ENCODE data around the gene CA10.

Gene CA10

DNA sequence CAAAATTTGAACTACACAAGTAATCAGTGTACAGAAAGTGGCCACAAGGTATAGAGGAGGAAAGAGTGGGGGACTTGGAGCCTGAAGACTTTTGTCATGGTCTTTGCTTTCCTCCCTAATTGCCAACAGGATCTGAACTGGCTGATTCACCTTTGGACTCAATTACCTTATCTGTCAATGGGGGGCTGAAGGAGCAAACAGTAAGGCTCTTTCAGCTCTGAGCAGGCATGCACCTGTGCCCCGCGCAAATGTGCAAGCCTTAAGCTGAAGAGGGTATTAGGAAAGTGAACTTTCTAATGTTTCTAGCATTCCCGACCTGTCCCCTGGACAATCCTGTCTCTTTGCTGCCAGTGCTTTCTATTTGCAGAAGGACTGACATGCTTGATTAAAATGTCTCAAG lies 302.7 kb downstream of the CA10 start:
- TF ChIP-seq ZNF8 (CRISPR knock-in tag; IDR thresholded peaks at IDR 0.05) (no peak), ESRRG (CRISPR knock-in tag; IDR thresholded peaks at IDR 0.05) (no peak), PPARA (CRISPR knock-in tag; IDR thresholded peaks at IDR 0.05; ENCODE audit: borderline replicate concordance) (no peak), TOX (CRISPR knock-in tag; IDR thresholded peaks at IDR 0.05; ENCODE audit: borderline replicate concordance) (no peak), ZFP3 (CRISPR knock-in tag; IDR thresholded peaks at IDR 0.05) (no peak), ZC3H10 (CRISPR knock-in tag; IDR thresholded peaks at IDR 0.05) (no peak), OSR1 (CRISPR knock-in tag; IDR thresholded peaks at IDR 0.05) (no peak), ZFP30 (CRISPR knock-in tag; IDR thresholded peaks at IDR 0.05) (no peak), BACH2 (CRISPR knock-in tag; IDR thresholded peaks at IDR 0.05; ENCODE audit: borderline replicate concordance) (no peak), TCF4 (CRISPR knock-in tag; IDR thresholded peaks at IDR 0.05; ENCODE audit: borderline replicate concordance) (no peak), CSDC2 (CRISPR knock-in tag; IDR thresholded peaks at IDR 0.05) (no peak)
- TF ChIP-seq, protein P1, sequence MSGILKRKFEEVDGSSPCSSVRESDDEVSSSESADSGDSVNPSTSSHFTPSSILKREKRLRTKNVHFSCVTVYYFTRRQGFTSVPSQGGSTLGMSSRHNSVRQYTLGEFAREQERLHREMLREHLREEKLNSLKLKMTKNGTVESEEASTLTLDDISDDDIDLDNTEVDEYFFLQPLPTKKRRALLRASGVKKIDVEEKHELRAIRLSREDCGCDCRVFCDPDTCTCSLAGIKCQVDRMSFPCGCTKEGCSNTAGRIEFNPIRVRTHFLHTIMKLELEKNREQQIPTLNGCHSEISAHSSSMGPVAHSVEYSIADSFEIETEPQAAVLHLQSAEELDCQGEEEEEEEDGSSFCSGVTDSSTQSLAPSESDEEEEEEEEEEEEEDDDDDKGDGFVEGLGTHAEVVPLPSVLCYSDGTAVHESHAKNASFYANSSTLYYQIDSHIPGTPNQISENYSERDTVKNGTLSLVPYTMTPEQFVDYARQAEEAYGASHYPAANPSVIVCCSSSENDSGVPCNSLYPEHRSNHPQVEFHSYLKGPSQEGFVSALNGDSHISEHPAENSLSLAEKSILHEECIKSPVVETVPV (CRISPR knock-in tag; IDR thresholded peaks at IDR 0.05) = no peak
- TF ChIP-seq, protein P2, sequence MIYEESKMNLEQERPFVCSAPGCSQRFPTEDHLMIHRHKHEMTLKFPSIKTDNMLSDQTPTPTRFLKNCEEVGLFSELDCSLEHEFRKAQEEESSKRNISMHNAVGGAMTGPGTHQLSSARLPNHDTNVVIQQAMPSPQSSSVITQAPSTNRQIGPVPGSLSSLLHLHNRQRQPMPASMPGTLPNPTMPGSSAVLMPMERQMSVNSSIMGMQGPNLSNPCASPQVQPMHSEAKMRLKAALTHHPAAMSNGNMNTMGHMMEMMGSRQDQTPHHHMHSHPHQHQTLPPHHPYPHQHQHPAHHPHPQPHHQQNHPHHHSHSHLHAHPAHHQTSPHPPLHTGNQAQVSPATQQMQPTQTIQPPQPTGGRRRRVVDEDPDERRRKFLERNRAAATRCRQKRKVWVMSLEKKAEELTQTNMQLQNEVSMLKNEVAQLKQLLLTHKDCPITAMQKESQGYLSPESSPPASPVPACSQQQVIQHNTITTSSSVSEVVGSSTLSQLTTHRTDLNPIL (CRISPR knock-in tag; IDR thresholded peaks at IDR 0.05; ENCODE audit: low read depth) = no peak
- ATAC-seq = no peak

DNA sequence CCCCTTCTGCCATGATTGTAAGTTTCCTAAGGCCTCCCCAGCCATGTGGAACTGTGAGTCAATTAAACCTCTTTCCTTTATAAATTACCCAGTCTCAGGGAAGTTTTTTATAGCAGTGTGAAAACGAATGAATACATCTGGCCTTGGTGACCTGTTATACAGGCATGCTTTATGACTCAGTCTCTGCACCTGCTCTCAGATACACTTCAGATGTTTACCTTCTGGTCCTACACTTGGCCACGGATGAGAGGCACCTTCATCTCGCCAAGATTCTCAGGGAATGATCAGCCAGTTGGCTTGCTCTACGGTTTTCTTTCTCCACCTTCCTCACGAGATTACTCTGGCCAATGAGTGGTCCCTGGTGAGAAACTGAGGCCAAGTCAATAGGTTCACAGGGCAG lies 304.7 kb downstream of the CA10 start:
- ATAC-seq = no peak
- no peak for TF ChIP-seq TOX (CRISPR knock-in tag; IDR thresholded peaks at IDR 0.05; ENCODE audit: borderline replicate concordance)
- TF ChIP-seq PPARA (CRISPR knock-in tag; IDR thresholded peaks at IDR 0.05; ENCODE audit: borderline replicate concordance) = no peak
- TF ChIP-seq RARB (CRISPR knock-in tag; IDR thresholded peaks at IDR 0.05) = no peak

DNA sequence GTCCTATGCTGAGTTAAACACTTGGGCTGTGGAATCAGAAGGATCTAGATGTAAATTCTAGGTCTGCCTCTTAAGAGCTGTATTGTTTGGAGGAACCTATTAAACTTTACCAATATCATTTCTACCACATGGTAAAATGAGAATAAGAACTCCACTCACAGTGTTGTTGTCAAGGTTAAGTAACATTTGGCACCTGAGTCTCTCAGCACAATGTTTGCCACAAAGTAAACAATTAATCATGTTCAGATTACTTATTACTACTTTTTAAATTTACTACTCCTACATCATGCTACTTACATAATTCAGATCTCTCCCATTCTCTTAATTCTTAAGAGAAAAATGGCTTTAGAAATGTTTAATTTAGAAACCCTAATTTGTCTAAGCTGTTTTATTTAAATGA lies 305.9 kb downstream of the CA10 start:
- no peak for ATAC-seq
- TF ChIP-seq ZNF70 (CRISPR knock-in tag; IDR thresholded peaks at IDR 0.05) (no peak), ZC3H10 (CRISPR knock-in tag; IDR thresholded peaks at IDR 0.05) (no peak), PPARA (CRISPR knock-in tag; IDR thresholded peaks at IDR 0.05; ENCODE audit: borderline replicate concordance) (no peak), GLIS3 (CRISPR knock-in tag; IDR thresholded peaks at IDR 0.05) (no peak), ZNF8 (CRISPR knock-in tag; IDR thresholded peaks at IDR 0.05) (no peak), CSDC2 (CRISPR knock-in tag; IDR thresholded peaks at IDR 0.05) (no peak), ISL1 (CRISPR knock-in tag; IDR thresholded peaks at IDR 0.05) (no peak)
- TF ChIP-seq, protein P2 (CRISPR knock-in tag; IDR thresholded peaks at IDR 0.05; ENCODE audit: low read depth) = no peak

DNA sequence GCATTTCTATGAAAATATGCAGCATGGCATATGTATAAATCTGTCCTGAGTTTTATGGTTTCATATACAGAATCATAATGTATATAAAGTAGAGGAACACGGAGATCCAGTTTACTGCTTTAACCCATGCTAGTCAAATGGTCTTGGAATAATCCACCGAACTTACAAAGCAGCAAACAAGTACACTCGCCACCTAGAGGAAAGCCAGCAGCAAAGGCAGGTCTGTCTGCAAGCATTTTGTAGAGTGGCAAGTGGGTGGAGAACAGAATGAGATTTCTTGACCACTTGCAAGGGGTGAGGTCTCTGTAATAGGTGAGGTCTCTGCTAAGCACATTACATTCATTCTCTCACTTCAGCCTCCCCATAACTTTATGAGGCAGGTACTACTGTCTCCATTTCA lies 308.3 kb downstream of the CA10 start:
- no peak for ATAC-seq
- TF ChIP-seq CSDC2 (CRISPR knock-in tag; IDR thresholded peaks at IDR 0.05) (no peak), BACH2 (CRISPR knock-in tag; IDR thresholded peaks at IDR 0.05; ENCODE audit: borderline replicate concordance) (no peak), RARB (CRISPR knock-in tag; IDR thresholded peaks at IDR 0.05) (no peak), ZFP3 (CRISPR knock-in tag; IDR thresholded peaks at IDR 0.05) (no peak)
- TF ChIP-seq, protein P1 (CRISPR knock-in tag; IDR thresholded peaks at IDR 0.05) = no peak
- TF ChIP-seq, protein P2 (CRISPR knock-in tag; IDR thresholded peaks at IDR 0.05; ENCODE audit: low read depth) = no peak

DNA sequence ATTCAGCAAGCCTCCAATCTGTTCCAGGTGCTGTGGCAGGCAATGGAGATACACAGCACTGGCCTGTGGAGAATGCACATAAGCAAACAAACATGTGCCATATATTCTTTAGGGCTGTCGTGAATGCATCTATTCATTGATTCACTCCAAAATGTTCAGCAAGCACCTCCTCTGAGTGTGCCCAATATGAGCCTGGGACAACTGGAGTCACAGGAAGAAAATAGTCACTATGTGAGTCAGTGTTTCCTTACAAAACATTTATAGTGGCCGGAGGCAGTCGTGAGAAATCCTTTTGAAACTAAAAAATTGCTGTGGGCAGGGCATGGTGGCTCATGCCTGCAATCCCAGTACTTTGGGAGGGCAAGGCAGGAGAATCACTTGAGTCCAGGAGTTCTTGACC lies 310.1 kb downstream of the CA10 start:
- TF ChIP-seq ZFP30 (CRISPR knock-in tag; IDR thresholded peaks at IDR 0.05) = no peak
- no peak for TF ChIP-seq ISL1 (CRISPR knock-in tag; IDR thresholded peaks at IDR 0.05)
- TF ChIP-seq, protein P2 (CRISPR knock-in tag; IDR thresholded peaks at IDR 0.05; ENCODE audit: low read depth) = no peak
- no peak for TF ChIP-seq PPARA (CRISPR knock-in tag; IDR thresholded peaks at IDR 0.05; ENCODE audit: borderline replicate concordance)
- no peak for TF ChIP-seq BACH2 (CRISPR knock-in tag; IDR thresholded peaks at IDR 0.05; ENCODE audit: borderline replicate concordance)
- no peak for TF ChIP-seq ARNTL (CRISPR knock-in tag; IDR thresholded peaks at IDR 0.05; ENCODE audit: borderline replicate concordance, low read depth)
- no peak for TF ChIP-seq ZNF8 (CRISPR knock-in tag; IDR thresholded peaks at IDR 0.05)
- no peak for ATAC-seq
